RPMI7951 (cell line): ENCODE data around the gene NPR2. TPM values are rescaled to one million over a fixed set of nuclear protein-coding genes. Genes with fewer than 3 reads are reported as not detected.

Source experiments
- DNase-seq: peaks from one replicate; pipeline ENCODE4 v3.0.0-alpha.2; 2012; ENCODE audit warnings: low read depth
- total RNA-seq: library from RNA; depleted of rRNA; stranded (reverse); fragments of >200 nt; shearing (Covaris generic); gene quantifications from 2 replicates; pipeline ENCODE4 v1.2.3, GENCODE V29; 2014; rRNA removed

Gene NPR2
- total RNA-seq, 1 experiment from 2014 or later = 13.3 TPM

- DNase-seq = no peak
Observed at GRCh38 chr9:35858458-35858857, 67.1 kb downstream of the NPR2 start.

Other genes starting within 250 kb of the NPR2 start
- 4.0 and 5.5 TPM in 2 replicates for gene TESK1, start 186.3 kb upstream of the NPR2 start, total RNA-seq
- gene CD72, start 173.2 kb upstream of the NPR2 start, total RNA-seq = 0.10 and 0.12 TPM in 2 replicates
- not detected in 2 replicates for gene SIT1, start 140.7 kb upstream of the NPR2 start, total RNA-seq
- gene RMRP, start 133.6 kb upstream of the NPR2 start, total RNA-seq = 19,023 and 39,221 TPM in 2 replicates
- gene CCDC107, start 133.3 kb upstream of the NPR2 start, total RNA-seq = 18.1 and 32.5 TPM in 2 replicates
- 7.6 and 14.2 TPM in 2 replicates for gene ARHGEF39, start 126.4 kb upstream of the NPR2 start, total RNA-seq
- 73.8 and 82.4 TPM in 2 replicates for gene CA9, start 117.7 kb upstream of the NPR2 start, total RNA-seq
- 146 and 206 TPM in 2 replicates for gene TPM2, start 101.7 kb upstream of the NPR2 start, total RNA-seq
- gene TLN1, start 59.4 kb upstream of the NPR2 start, total RNA-seq = 117 and 137 TPM in 2 replicates
- 68.4 and 83.2 TPM in 2 replicates for gene CREB3, start 58.9 kb upstream of the NPR2 start, total RNA-seq
- 13.1 and 13.2 TPM in 2 replicates for gene GBA2, start 42.4 kb upstream of the NPR2 start, total RNA-seq
- 9.4 and 10.3 TPM in 2 replicates for gene RGP1, start 42.3 kb upstream of the NPR2 start, total RNA-seq
- gene MSMP, start 37.3 kb upstream of the NPR2 start, total RNA-seq = not detected in 2 replicates
- gene SPAG8, start 20.7 kb downstream of the NPR2 start, total RNA-seq = 1.7 and 1.8 TPM in 2 replicates
- gene HINT2, start 23.5 kb downstream of the NPR2 start, total RNA-seq = 57.7 and 63.2 TPM in 2 replicates
- not detected in 2 replicates for gene FAM221B, start 37.1 kb downstream of the NPR2 start, total RNA-seq
- 1.4 and 1.9 TPM in 2 replicates for gene TMEM8B, start 37.6 kb downstream of the NPR2 start, total RNA-seq
- not detected in 2 replicates for gene OR13J1, start 78.8 kb downstream of the NPR2 start, total RNA-seq
- gene HRCT1, start 114.6 kb downstream of the NPR2 start, total RNA-seq = 0.20 TPM in 1 of 2 replicates, not detected in the other
- not detected in 2 replicates for gene SPAAR, start 117.9 kb downstream of the NPR2 start, total RNA-seq
- gene OR2S2, start 166.6 kb downstream of the NPR2 start, total RNA-seq = not detected in 2 replicates
- 12.4 and 12.9 TPM in 2 replicates for gene RECK, start 245.3 kb downstream of the NPR2 start, total RNA-seq